HG02884 (cell line): Measurements from ENCODE around the gene SRSF1.
"Not testable (repeated sequence)": the region's sequence is repeated elsewhere in the genome, so short reads cannot be mapped to it uniquely, and the experiment has no call there.

Source experiments
- ATAC-seq: cut with Tn5 transposase; IDR thresholded peaks from one replicate; pipeline ENCODE4 v1.9.1; 2021; ENCODE audit warnings: mild to moderate bottlenecking, moderate library complexity; ENCODE audit not compliant: unreplicated experiment

The SRSF1 gene

DNA sequence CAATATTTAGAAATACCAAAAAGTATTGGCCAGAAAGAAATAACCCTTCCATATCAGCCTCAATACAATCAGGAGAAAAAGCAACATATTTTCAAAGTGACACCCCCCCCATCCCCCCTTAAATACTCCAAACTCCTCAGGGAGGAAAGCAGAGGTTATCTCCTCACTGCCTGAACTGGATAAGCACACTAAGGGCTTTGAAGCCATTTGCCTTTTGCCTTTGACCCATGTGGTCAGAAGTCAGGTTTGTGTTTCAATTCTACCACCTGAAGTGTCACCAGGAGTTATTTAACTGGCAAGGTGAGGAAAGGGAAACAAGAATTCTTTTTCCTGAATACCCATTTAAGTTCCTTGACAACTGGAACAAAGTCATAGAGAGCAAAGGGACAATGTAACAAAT lies 15.5 kb downstream of the SRSF1 start:
- ATAC-seq: no peak

DNA sequence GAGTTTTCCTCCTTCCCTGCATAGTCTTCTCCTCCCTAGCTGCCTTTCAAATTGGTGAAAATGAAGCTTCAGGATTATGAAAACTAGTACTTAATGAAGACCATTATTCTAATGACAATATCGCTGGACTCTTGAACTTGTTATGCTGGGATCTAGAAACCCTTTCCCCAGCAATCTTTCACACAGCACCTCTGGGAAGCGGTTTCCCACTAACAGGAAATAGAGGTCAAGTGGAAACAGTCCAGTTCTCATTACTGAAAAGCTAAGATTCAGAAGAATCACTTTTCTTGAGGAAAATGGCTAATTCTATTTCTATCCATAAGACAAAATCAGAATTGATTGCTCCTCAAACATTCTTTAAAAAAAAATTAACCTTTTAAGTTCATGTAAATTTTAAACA lies 17.0 kb downstream of the SRSF1 start:
- no peak for ATAC-seq

DNA sequence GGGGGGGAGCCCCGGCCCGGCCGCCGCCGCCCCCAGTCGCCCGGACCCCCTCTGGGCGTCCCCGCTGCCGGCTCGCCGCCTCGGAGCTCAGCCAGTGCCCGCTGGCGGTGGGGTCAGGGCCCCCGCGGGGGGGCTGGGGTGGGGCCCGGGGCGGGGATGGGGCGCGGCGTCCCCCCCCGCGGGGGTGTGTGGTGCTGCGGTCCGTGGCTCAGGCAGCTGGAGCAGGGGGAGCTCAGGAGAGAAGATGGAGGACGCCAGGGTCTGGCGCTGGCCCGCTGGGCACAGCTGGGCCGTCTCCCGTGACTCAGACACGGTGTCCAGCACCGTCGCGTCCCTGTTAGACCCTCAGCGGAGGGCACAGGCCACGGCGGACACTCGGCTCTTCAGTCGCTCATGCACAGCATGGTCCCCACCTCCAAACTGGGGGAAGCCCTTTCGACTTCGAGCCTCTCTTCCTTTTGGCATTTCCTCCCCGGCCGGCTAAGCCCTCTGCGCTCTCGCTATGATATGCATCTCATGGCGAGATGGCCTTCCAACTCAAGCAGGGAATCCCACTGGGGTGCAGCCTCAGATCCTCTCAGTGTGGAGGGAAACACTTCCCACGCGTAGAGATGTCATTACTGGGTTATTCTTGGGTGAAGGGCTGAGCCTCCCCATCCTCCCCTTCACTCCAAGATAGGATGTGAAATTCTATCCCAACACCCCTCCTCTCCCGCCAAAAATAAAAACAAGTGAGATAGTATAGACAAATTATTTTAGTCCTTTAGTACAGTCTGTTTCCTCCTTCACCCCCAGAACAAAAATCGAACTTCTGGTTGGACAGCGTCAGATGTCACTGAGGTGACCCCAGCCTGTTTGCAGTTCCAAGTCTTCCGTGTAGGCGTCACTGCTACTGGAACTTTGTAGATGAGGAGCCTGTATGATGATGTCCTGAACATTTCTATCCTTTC lies 18.5 kb downstream of the SRSF1 start:
- ATAC-seq: peak; percentile 64

DNA sequence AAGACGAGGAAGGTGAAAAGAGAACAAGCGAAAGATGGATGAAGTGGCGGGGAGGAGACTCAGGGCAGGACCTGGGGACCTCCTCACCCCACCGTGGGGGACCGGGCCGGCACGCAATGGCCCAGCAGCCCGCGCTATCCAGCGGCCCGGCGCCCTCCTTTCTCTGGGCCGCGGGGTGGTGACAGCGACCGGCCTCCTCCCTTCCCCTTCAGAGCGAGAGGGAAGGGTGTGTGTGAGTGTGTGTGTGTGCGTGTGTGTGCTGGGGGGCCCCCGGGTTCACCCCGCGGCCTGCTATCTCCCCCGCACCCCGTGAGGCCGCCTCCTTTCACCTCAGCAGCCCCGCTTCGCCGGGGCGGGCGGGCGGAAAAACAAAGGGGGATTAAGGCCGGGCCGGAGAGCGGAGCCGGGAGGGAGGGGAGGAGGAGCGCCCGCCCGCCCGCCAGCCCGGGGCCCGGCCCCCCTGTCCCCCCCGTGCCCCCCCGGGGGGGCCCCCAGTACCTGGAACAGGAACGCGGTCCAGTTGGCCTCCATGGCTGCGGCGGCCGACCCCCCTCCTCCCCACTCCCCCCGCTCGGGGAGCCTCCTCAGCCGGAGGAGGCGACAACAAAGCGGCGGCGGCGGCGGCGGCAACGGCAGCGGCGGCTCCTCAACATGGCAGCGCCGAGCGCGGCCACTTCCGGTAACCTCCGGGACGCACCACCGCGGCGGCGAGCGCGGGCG lies 19.3 kb downstream of the SRSF1 start, which contains the start of gene VEZF1:
TSS of gene VEZF1 (minus strand) at position 674 of the 720 bp plus-strand sequence. CDS start at position 531, 143 bp downstream.
- ATAC-seq: peak; percentile 39

DNA sequence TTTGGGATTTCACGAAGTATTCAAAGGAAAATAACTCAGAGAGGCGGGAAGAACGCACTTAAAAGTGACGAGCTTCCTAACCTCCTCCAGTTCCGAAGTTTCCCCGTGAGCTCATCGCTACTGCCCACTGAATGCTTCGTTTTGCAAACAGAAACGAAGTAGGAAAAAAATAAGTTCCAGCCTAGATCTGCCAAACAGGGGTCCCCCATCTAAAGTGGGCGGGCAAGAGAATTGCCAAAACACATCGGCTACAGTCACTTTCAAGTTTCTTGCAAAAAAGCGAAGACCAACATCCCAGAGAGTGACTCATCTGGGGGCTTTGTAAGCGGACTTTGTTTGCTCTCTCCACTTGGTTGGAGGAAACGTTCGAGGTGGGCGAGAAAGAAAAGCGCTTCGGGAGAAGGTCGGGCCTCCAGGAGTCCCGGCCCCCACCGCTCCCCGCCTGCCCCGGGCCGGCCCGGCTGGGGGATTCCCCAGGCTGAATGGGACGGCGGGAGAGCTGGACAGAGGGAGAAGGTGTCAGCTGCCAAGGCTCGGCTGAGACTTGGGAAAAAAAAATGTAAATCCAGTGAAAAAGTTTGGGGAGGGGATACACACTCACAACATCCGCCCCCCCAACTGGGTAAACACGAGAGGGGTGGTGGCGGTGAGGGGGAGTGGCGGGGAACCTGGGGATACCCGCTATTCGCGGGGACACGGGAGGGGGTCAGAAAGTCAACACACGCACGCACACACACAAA lies 20.0 kb downstream of the SRSF1 start:
- ATAC-seq: no peak

DNA sequence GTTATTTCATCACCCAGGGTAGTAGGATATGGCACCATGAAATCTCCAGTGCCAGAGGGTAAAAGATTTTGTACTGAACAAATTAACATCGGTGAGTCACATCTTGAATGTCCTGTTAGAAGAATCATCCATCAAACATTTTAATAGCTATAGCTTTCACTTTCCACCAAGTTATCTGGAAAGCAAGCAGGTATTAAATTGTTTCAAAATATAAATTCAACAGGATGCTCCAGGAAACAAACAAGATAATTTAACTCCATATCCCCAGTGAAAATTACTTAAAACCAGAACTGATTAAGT lies 21.4 kb downstream of the SRSF1 start:
- ATAC-seq: no peak

DNA sequence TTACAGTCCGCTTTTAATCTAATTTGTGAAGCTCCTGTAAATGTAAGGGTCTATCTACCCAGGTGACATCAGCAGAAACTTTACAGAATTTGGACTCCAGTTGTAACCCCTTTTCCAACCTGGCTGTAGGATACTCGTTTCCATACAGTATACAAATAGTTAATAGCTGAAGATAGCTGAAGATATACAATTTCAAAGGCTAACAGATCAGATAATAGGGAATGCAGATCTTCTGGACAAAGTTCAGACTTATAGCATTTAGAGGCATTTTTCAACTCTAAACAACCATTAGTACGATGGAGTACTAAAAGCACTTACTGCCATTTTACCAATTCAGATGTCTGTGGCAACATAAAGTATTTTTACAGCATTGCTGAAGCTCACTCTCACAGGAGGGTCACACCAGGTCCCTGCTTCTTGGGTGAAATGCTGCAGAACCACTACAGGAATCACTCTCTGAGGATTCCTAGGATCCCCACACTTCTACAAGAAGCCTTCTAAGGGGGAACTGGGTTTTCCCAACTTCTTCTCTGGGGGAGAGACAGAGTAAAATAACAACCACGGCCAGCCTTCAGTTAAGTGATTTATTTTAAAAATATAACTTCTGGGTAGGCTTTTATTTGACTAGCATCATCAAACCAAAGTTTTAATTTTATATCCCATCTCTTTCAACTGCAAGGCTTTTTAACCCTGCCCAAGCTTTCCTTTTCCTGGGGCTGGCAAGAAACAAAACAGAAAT lies 21.9 kb downstream of the SRSF1 start:
- ATAC-seq: no peak

DNA sequence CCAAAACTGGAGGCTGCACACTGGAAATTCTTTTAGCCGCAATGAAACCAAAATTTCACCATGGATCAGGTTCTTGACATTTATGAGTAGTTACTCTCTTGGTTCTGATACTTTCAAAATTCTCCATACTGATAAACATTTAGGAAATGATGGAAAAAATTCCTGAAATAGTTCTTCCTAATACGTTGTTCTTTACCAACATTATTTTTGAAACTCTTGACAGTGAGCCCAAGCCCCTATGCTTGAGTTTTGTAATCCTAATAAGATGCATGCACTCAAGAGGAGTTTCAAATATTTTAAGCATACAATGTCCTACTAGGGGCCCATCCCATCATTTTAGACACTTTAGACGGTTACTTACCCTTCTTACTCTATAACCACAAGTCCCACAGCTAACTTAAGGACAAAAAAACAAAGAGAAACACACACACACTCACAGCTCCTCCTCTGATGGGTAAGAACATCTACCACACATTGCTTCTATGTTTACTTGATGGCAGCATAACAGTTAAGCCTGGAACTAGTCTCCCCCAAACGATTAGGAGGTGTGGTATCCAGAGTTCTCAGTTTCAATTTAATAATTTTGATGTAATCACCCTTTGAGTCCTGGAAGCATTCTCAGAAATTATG lies 22.7 kb downstream of the SRSF1 start:
- no peak for ATAC-seq

DNA sequence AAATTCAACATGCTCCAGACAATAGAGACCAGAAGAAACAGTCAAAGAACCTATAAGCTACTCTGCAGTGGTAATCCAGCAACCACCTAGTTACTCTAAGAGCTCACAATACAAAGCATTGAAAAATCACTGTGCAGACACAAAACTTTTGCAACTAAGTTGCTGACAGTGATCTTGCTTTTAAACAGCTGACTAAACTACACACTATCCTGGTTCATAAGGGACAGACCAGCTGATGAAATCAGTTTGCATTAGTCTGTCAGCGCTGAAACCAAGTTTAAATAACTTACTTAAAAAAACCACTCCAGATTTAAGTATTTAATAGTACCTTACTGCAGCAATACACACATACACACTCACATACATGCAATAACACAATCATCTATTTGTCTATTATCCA lies 23.6 kb downstream of the SRSF1 start:
- no peak for ATAC-seq

DNA sequence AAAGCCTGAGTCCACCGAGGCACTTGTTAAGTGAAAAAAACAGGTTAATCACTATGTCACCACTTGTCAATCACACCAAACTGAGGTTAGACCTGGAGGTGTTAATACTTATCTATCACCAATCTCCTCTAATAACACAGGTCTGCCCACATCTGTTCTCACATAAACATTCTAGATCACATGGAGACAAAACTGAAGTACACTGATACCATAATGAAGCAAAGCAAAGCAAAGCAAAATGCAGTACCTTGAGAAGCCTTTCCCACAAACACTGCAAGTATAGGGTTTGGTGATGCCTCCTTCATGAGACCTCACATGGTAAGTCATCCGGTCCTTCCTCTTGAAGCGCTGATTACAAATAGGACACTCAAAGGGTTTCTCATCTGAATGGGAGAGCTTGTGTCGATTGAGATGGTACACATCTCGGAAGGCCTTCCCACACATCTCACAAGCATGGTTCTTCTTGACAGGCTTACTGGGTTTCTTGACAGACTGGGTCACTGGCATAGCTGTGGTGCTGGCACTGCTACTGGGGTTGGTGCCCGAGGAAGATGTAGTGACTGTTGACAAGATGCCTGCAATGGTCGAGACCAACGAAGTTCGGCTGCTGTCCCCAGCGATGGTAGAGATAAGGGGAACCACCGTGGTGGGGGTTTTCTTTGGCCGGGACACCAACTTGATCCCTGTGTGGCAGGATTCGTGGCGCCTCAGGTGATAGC lies 24.4 kb downstream of the SRSF1 start:
- no peak for ATAC-seq

DNA sequence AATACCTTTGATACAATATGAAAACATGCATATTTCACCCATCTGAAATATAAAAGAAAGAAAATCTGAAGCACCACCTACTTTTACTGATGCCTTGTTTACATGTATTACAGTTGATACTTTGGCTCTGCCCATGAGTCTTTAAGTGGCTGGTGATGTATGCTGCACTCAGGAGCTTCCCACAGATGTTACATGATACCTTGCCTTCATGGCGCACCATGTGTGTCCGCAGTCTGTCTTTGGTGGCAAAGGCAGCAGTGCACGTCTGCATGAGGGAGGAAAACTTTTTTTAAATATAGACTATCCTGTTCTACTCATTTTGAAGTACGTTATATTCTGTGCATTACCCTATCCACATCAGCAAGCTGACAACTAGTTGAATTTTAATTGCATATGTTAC lies 26.5 kb downstream of the SRSF1 start:
- no peak for ATAC-seq

DNA sequence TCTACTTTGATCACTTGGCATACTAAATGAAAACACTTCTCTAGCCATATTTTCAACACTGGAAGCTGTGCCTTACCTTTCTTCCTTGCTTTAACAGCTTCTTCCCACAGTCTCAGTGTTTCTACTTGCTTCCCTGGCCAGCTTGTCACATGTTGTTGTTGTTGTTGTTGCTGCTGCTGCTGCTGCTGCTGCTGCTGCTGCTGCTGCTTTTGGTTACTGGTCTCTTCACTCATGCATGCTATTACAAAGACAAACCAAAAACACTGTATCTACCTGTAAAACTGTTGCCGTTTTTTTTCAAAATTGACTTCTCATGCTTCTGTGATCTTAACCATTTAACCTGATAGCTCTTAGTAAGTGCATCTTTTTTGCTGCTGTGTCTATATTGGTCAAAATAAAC lies 28.0 kb downstream of the SRSF1 start:
- no peak for ATAC-seq

DNA sequence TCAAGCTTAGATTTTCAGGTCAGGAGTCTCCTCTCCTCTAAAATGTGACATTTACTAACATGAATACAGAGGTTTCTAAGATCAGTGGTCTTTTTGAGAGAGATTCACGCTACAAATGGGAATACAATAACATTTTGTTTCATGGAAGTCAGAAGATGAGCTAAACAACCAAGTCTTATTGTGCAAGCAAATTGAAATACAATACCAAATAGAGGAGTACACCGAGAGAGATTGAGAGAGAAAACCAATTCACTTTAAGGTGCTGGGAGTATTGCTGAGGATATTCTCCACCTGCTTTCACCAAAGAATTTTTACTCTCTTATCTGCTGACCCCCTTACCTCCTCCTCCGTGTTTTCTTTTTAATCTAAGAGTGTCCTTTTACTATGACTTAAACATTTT lies 30.5 kb downstream of the SRSF1 start:
- ATAC-seq: no peak

DNA sequence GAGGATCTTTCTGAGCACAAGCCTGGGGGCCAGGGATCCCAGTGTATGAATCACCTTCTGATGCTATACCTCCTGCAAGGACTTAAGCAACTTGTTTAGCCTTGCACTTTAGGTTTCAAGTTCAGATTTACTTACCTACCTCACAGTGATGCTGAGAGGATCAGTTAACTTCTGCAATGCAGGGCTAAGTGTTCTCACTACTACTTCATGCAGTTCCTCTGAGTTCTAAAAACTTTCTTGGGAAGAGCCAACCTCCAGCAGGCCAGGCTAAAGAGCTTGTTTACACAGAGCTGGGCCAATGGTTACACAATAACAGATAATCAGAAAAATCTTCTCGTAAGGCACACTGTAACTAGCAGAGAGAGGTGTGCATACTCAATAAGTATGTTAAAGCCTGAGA lies 32.0 kb downstream of the SRSF1 start:
- ATAC-seq: no peak

DNA sequence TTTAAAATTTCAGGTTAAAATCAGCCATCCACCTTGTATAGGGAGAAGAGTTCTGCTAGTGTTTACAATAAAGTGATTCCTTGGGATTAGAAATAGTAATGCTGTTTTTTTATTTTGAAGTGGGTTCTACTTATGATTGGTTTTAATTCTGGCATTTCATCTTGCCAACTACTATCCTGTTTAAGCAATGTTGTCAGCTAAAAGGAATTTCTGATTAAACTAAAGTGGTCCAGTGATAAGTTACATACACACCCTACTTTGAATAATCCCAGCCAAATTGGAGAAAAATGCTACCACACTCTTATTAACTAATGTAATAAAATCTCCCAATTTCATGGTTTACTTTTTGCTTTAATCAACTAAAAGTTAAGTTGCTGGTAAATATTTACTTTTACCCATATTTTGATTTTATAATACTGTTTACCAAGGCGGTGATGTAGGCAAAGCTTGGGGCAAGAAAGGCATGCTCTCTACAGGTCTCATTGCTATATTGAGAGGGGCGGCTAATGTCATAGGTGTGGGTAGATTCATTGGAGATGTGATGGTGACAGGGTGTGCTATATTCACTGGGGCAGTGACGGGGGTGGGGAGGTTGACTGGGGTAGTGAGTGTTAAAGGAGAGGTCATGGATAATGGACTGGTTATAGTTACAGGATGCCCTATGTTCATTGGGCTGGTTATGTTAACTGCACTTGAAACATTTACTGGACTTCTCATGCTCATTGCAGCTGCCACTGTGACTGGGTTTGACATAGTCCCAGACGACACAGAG lies 32.8 kb downstream of the SRSF1 start:
- ATAC-seq: not testable (repeated sequence)

DNA sequence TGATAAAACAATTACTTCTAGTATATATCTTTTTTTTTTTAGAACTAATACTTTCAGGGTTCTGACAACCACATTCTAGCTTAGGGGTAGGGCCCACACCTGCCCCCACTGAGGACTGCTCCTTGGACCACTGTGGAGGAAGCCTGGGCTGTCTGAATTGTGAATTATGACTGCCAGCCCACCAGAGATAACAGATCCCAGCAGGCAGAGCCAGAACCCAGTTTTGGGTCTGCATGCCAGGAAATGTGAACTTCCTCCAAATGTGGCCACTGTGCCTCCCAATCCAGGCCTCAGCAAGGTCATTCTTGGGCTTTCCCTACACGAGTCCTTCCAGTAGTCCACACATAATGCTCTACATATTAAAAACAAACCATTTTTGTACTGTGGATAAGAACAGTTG lies 34.9 kb downstream of the SRSF1 start:
- no peak for ATAC-seq

DNA sequence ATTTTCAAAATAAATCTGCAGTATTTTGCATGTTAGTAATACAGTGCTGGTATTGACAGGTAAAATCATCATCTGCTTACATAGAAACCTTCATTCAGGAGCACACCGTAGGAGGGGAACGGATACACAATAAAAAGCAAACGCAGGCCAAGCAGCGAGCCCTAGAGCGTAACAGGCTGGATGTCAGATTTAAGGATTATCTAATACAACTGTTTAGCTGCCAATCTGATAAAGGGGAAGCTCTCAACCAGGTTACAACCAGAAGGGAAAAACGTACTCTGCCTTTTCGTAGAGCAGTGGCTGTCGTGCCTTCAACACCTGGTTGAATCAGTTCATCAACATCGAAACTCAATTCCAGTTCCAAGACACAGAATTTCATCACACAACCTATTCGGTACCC lies 35.5 kb downstream of the SRSF1 start:
- ATAC-seq: no peak

DNA sequence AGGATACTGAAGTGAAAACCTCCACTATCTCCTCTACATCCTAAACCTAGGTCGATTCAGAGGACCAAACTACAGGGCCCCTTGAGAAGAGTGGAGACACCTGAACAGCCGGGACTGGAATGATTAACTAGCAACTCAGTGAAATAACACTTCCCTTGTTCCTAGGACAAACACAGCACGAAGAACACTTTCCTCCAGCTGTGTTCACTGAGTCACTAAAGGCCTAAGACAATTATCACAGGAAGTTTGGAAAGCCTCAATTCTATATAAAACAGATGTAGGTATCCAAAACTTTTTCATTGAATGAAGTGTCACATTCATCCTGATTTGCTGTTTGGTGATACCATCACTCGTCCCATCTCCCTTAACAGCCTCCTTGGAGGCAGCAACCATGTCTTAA lies 36.3 kb downstream of the SRSF1 start:
- ATAC-seq: no peak

DNA sequence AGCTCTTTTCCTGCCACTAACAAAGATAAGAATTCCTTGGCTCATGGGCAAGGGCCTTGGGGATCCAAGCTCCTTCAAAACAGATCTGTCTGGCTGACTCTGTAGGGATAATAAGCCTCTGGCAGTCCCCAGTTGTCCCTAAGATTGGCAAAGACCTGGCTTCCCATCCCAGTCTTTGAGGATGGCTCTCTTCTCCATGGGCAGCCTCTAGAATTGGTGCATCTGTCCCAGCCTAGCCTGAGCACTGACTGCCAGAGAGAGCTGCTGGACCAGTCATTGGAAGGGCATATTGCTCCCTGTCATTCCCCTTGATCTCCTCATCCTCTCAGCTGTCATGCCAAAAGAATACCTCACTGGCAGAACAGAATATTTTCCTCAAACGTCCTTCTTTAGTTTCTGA lies 38.6 kb downstream of the SRSF1 start:
- no peak for ATAC-seq
